Stimulated activated naive CD4-positive, alpha-beta T cell treated with Interleukin-2 at 50 U/mL for 16 hours (primary cell): Measurements from ENCODE around the gene ARHGAP22.

Experiments used
- DNase-seq: peaks from one replicate; lab custom pipeline; 2025; lab: John Stamatoyannopoulos, UW

ARHGAP22 gene

DNA sequence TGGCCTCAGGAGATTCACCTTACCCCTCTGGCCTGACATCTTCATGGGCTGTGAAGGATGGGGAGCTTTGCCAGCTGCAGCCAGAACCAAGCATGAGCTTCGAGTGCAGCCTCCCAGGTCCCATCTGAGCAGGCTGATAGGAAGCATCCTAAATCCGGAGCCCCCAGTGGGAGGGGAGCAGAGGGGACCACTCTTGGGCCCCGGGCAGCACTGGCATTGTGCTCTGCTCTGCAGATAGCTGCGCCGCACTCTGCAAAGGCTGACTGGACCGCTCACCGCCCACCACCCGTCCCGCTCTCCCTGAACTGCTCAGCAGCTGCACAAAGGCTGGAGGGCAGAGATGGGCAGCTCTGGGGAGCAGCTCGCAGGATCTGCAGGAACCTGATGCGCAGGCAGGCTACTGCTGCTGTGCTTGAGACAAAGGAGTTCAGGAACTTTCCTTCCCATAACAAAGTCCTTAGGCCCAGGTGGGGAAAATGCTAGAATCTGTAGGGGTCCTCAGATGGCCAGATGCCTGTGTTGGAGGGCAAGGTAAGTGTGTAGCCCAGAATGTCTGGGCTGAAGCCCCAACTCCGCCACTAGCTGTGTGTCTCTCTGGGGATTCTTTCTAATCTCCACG lies 51.8 kb downstream of the ARHGAP22 start:
- no peak for DNase-seq

DNA sequence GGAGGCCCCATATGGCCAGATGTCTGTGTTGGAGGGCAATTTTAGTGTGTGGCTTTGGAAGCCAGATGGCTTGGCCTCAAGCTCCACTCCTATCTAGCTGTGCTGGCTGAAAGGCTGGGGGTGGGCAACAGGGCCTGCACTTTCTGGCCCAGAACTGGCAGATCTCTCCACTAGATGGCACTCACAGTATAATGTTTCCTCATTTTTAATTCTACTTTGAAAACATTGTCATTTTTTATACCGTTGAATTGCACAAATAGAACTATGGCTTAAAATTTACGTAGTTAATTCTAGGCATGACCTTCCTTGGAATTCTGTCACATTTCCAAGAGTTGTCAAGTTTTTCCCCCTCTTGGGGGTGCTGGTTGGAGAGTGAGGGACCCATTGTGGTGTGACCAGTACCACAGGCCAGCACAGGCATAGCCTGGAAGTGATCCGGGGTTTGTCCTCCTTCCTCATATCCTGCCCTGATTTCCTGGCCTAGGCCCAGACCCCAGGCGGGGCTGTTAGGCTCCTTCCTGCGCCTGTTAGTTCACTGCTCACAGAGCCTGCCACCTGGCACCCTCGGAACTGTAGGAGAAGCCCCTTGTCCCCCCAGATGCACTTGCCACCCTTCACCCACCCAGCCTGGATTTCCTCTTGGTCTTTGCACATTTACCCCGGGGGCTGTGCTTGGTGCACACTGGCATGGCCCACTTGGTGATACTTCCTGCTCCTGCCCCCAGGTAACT lies 52.8 kb downstream of the ARHGAP22 start:
- DNase-seq: no peak

DNA sequence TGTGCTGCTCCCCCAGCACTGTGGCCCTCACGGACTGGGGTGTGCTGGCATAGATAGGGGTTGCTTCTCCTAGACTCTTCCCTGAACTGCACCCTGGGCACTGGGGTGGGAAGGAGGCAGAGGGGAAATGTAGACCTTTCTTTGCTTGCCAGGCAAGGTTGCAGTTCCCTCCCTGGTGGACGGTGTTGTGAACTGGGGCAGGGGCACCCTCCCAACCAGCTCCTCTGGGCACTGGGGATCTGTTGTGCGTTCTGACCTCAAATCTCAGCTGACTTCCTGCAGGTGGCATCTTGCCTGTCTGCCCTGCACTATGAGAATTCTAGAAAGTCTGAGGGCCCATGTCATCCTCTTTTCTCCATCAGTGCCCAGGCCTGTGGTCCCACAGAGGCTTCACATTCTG lies 53.9 kb downstream of the ARHGAP22 start:
- DNase-seq: no peak

DNA sequence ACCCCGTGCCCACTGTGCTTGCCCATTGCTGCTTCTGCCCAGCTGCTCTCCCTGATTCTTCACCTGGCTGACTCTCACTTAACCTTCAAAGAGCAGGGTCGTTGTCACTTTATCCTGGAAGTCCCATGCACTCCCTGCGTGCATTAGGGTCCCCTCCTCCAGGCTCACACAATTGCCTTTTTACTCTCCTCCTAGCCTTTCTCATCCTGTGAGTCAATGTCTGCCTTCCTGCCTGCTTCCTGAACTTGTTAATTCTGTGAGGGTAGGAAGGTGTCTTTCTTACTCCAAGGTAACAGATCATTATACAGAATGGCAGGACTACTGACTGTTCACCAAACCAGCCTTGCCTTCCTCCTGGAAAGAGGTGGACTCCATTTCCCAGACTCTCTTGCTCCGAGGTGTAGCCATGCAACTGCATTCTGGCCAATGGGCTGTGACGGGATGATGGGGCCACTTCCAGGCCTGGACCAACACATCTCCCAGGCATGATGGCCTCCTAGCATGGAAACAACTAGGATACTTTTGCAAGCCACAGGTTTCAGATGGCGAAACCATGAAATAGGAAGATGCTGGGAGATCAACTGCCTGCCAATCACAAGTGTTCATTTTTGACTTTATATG lies 54.7 kb downstream of the ARHGAP22 start:
- no peak for DNase-seq

DNA sequence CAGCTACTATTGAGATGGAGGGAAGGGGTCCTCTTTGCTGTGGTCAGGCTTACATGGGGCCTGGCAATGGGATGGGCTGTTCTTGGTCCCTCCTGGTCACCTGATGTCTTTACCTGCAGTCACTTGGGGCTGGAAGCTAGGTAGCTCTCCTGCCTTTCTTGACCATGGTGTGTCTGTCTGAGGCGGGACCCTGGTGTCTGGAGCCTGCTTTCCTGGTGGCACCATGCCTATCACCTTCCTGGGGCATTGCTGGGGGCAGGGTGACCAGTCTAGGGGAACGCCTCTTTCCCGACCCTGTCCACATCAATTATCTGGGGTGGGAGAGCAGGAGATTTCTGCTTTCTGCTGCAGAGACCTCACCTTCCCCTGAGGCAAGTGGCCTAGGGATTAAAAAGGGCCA lies 55.6 kb downstream of the ARHGAP22 start:
- no peak for DNase-seq

DNA sequence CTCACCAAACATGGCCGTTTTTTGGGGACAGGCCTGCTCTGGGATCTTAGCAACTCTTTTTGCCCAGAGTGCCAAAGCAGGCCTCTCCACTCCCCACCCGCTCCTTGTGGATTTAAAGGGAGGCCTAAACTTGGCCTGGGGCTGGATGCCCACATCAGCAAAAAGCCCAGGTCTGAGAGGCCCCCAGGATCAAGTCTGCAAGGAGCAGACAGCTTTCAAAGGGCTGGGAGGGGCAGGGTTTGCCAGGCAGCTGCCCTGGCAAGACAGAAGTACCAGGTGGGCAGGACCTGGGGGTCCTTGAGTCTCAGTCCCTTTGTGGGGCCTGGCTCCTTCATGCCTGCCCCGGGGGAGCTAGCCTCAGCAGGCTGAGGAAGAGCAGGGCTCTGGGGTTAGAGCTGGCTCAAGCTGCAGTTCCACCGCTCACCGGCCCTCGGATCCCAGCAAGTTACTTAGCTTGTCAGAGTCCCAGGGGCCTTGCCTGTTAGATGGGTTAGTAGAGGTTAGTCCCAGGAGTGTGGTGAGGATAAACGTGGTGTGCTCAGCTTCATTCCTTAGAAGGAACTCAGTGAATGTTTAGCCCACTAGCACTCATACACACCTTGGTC lies 56.2 kb downstream of the ARHGAP22 start:
- DNase-seq: no peak

DNA sequence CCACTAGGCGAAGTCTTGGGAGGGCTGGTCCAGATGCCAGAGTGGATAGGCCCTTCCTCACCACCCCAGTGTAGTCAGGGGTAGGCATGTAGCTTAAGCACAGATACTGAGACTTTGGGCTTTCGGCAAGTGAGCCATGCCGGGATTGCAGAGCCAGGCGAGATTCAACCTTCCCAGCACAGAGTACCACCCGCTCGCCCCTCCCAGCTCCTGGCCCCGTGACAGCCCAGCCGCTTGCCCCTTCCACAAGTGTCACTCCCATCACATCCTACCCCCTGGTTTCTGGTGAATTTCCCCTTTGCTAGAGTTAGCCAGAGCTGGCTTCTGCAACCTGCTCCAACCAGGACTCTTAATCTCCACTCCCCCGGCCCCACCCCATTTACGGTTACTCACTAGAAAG lies 56.9 kb downstream of the ARHGAP22 start:
- no peak for DNase-seq

DNA sequence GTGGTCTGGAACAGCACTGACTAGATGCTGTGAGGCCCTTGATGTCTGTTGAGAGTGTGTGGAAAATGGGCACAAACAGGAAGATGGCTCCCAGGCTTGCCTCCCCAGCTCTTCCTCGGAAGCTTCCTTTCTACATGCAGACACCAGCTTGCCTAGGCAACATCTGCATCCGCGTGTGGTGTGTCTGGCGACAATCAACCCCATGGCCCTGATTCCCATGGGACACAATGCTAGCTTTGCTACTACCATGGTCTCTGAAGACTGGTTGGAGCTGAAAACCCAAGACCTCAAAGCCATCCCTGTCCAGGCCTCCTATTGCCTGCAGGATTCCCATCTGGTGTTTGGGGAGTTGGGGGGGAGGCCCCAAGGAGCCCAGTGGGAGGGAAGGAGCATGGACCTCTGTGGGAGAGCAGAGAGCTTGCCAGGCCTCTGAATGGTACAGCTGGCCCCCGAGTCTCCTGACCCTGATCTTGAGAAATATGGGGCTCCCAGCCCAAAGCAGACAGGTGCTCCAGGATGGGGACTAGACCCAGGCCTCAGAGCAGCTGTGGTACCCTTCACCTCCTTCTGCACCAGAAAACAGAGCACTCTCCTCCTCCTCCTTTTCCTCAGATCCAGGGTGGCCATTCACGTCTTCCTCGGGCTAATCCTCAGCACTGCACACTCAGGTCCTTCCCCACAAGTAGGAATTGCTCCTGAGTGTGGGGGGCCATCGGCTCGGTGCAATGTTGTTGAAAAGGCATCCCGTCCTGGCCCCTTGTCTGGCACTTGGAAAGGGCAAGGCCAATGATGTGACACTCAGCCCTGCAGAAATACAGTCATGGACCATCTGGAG lies 57.6 kb downstream of the ARHGAP22 start:
- DNase-seq: no peak

DNA sequence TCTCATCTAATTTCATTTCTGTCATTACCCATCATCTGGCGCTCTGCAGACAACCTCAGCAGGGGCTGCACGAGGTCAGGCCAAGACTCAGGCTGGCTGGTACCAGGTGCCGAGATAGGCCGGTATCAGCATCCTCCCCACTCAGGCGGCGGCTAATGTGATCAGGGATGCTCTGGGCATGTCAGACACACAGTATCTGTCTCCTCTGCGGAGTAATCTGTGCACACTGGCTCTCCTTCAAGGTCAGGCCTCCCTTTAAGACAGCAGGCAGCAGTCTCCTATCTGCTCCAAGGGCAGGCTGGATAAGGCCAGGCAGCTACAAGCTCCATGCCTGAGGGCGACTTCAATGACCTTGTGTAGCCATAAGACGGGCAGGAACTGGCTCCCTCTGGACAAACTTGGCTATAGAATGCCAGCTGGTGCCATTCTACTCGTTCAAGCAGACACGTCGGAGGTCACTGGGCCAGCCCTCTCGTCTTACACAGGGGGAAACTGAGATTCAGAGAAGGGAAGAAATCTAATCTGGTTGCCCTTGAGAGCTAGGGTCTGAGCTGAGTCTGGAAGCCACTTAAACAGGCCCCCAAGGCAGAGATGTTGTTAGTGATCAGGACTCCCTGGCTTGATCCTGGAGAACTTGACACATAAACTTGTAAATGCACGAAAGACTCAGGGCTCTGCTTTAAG lies 59.3 kb downstream of the ARHGAP22 start:
- no peak for DNase-seq

DNA sequence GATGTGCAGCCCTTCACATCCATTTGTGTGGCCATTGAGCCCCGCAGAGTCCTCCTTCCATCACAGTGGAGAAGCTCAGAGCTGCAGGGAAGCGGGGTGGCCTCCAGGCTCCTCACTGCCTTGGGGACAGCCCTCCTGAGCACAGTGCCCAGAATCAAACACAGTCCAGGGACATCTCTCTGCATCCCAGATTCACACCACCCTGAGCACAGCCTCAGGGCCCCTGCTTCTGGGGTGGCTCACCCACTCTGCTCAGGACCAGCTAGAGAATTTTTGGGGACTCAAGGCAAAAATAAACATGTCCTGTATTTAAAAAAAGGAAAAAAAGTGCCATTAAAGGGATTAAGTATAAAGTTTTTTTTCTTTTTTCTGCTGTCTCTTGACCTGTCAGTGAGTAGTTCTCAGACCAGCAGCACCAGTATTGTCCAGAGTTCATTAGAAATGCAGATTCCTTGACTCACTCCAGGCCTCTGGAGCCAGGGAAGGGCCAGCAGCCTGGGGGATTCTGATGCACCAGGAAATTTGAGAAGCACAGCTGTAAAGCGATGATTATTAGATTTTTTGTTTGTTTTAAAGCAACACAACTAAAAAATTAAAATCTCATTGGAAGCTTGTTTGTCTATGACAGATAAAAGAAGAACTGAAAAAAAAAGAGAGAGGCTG lies 61.6 kb downstream of the ARHGAP22 start:
- DNase-seq: no peak

DNA sequence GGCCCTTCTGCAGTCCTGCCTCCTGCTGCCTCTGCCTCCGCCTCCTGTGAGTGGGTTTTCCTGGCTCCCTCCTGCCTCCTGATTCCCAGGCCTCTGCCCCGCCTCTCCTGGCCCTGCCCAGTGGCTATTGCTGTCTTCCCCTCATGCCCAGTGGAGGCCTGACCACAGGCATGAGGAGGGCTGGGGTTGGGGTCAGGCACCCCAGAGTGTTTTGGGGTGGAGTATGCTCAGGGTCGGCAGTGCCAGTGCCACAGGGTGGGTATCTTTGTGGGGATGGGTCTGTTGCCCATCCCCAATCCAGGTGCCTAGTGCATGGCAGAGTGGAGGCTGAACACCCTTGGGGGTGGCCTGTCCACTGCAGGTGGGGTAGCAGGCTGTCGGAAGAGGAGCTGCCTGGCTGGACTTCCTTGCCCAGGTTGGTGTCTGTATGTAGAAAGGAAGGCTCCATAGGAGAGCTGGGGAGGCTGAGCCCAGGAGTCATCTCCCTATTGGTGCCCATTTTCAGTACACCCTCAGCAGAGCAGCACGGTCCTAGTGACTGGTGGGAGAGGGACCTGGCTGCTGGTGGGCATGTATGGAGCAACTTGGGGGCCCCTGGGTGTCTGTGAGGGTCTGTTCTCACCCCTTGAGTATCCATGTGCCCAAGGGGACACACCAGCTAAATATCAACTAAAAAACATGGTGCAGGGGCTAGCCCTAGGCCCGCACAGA lies 62.2 kb downstream of the ARHGAP22 start:
- DNase-seq: no peak

DNA sequence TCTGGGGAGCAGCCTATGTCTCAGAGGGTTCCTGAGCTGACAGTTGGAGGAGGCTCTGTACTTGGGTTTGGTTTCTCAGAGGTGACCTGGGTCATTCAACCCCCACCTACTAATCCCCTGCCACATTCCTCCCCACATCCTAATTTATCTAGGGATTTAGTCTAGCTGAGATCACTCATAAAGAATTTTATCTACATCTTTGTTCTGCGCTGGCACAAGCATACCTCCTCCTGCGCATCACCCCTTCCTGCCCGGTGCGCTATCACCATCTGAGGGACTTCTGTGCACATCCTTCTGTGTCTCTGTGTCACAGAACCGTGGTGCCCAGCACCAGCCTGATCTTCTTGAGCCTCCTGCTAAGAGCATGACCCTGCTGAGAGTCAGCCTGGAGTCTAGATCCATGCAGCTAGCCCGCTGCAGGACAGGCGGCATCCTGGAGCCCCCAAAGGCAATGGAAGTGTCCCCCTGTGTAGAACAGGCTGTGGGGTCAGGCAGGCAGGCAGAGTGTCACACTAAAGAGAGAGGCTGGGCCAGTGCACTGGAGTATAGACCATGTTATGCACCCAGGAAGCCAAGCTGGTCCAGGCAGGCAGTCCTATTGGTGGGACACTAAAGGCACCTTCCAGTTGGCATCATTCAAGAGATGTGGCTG lies 63.6 kb downstream of the ARHGAP22 start:
- DNase-seq: no peak

DNA sequence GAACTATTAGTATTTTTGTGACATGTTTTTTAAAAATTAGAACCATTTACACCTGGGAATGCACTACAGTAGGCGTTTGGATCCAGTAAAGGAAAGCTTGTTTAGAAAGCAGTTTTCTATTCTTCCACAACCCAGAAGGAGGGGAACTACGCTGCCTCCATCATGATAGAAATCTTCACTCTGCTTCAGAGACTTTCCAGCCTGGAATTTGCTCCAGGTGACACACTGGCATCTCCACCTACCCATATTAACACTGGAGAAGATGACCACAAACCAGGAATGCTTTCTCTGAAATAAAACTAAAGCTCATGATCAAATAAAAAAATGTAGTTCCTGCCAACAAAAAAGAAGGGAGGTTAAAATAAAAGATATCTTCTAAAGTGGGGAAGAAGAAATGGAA lies 66.3 kb downstream of the ARHGAP22 start:
- DNase-seq: no peak

DNA sequence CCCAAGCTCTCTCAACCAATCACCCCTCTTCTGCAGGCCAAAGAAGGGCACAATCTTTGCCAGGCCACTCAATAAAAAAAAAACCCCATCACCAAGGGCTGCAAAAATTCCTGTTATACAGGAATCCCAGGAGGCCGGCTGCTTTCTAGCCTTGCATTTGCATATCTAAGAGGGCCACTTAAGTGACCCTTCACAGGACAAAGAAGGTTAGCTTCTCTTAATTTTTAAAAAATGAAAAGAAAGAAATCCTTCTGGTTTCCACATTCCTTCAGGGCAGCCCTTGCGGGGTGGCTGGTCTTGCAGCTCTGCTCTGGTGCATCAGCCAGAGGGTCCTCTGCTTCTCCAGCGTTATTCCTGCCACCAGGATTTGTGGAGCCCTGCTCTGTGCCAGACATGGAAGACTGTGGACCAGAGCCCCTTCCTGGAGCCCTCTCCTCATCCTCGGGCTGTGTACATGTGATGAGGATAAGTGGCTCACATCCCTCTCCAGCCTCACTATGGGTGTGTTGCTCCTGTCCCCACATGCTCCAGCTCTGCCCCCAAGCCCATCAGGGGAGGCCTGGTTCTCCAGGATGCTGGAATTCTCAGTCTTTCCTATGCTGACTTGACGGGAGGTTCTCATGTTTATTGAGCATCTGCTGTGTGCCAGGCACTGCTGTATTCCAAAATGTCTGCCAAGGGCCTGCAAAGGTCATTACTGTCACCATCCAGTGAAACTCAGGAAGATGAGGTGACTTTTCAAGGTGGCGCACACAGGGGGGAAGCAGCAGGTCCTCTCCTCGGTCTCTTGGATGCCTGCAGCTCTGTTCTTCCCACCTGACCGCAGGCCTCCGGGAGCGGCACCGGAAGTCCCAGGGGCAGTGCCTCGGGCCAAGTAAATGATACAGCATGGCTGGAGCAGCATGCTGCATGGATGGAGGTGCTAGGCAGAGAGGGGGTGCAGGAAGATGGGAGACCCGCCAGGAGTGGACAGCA lies 67.7 kb downstream of the ARHGAP22 start:
- DNase-seq: no peak

DNA sequence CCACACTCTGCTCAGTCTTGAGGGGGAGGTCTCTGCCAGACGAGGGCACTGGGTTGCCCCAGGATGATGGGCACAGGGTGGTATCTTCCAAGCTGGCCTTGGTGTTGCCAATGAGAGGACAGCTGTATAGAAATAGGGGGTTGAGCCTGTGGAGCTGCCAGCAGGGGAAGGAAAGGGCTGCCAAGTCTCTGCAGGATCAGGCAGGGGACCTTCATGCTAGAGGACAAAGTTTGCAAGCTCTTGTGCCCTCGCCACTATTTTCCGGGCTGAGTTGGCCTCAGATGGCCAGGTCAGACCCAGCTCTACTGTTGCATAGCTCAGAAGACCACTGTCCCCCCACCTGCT lies 68.7 kb downstream of the ARHGAP22 start:
- no peak for DNase-seq

DNA sequence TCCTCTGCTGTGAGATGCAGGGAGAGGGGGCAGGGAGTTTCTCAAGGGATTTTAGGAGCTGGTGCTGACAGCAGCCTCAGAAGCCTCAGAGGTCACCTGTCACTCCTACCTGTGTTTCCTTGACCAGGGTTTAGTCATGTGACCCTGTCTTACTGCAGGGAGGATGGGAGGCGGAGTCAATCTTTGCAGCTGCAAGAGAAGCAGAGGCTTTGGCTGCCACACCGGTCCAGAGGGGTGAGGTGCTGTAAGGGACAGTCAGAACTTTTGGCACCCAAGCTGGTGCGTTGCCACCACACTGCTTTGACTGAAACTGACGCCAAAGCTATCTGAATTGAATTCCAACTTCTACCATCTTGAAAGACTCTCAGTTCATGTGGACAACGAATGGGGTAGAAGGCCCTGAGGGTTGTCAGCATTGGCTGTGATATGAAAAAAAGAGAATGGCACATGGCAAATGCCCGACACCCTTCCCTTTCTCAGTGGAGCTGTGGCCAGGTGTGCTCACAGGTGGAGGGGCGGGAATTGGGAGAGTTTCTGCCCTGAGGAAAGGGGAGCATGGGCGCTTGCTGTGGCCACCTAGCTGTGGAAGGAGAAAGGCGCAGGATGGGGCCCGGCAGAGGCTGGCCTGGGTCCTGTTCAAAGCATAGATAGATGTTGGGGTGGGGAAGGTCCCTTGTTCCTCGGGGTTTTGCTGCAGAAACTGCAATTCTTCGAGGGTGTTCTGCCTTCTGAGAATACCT lies 69.3 kb downstream of the ARHGAP22 start:
- DNase-seq: no peak

DNA sequence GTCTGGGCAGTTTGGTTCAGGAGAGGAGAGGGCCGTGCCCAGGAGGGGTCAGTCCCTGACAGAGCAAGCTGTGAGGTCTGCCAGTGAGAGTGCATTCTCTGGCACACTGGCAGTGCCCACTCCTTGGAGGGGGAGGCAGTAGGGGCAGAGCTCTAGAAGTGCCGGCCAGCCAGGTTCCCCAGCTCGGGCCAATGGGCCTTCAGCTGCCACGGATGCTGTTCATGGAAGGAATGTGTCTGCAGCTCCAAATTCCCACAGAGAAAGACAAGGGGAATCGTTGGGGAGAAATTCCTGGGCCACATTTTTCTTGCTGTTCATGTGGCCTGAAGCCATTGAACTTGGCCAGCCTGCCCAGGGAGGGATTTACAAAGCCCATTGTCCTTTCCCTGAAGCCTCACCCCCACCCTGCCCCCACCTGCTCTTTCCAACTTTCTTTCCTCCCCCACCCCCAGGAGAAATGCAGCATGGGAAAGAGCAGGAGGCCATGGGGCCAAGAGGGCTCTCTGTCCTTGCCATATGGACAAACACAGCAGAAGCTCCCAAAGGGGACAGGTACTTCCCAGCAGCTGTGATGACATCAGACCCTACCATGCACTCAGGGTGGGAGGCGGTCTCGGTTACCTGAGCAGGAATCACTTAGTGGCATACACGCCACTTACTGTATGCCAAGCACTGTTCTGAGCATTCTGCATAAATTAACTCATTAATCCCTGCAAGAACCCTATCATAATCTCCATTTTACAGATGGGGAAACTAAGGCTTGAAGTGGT lies 70.7 kb downstream of the ARHGAP22 start:
- no peak for DNase-seq
